ENCODE measurements around the gene BMP8B. TPM values are rescaled to one million over a fixed set of nuclear protein-coding genes. Genes with fewer than 3 reads are reported as not detected.
A peak's percentile ranks its signal among the peaks of the same experiment; 100 is the strongest.
"Not testable (repeated sequence)": the region's sequence is repeated elsewhere in the genome, so short reads cannot be mapped to it uniquely, and the experiment has no call there.

Gene BMP8B
- total RNA-seq, 3 donors from 2014 or later (not counting 1 experiment from before 2014, with no cell fraction given): 2.8 to 4.3 (median 3.6) TPM

DNA sequence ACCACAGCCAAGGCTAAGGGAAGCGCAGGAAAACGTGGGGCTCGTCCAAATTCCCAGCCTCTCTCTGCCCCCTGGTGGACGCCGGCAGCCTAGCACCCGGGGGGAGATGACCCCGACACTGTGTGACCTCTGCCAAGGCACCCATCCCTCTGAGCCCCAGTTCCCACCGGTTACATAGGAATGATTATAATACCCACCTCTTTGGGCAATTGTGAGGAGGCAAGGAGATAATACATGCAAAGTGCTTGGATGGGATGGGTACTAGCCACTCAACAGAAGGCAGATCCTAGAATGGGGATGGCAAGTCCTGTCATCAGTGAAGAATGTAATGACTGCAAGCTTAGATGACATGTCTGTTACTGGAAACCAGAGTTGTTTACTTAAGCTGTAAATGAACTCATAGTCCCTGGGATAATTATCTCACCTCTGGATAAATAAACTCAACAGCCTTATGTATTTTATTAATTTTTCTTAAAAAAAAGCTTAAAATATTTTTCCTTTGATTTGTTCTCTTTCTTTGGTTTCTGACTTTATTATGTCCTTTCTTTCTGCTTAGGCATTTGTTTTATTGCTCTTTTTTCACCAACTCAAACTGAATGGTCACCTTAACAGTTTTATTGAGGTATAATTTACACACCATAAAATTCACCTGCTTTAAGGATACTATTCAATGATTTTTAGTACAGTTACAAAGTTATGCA, 11.3 kb upstream of the BMP8B start:
- H3K27me3 ChIP-seq (ENCODE audit: control insufficient read depth, insufficient read depth, low read length): no peaks in the 10 kb centered on the region
- peaks cover 10% of the 10 kb centered on the region for H3K4me1 ChIP-seq (ENCODE audit: control insufficient read depth, insufficient read depth, low read length)
- Mint-ChIP-seq H3K4me1 (peaks cover 9 to 10% of the 10 kb centered on the region in 2 donors), H3K27me3 (ENCODE audit: low read depth in 2 of 2) (no peaks in the 10 kb centered on the region), H3K4me3 (peak overlapping the region; percentile 83), H3K27ac (peak overlapping the region; percentile 89 to 93), H3K36me3 (no peaks in the 10 kb centered on the region), H3K9me3 (no peaks in the 10 kb centered on the region)
- DNase-seq (peak; percentile 75 to 77), ATAC-seq (peak; percentile 73 to 87 (median 74))
- TF ChIP-seq, protein P1, sequence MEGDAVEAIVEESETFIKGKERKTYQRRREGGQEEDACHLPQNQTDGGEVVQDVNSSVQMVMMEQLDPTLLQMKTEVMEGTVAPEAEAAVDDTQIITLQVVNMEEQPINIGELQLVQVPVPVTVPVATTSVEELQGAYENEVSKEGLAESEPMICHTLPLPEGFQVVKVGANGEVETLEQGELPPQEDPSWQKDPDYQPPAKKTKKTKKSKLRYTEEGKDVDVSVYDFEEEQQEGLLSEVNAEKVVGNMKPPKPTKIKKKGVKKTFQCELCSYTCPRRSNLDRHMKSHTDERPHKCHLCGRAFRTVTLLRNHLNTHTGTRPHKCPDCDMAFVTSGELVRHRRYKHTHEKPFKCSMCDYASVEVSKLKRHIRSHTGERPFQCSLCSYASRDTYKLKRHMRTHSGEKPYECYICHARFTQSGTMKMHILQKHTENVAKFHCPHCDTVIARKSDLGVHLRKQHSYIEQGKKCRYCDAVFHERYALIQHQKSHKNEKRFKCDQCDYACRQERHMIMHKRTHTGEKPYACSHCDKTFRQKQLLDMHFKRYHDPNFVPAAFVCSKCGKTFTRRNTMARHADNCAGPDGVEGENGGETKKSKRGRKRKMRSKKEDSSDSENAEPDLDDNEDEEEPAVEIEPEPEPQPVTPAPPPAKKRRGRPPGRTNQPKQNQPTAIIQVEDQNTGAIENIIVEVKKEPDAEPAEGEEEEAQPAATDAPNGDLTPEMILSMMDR (IDR thresholded peaks at IDR 0.05): peak; percentile 94
- intact Hi-C loops (cut with micrococcal nuclease): loop anchor here (1.0 kb wide), 2 partner anchors 98 to 194 kb away; no protein-coding TSS in a partner anchor
- no peaks in the 10 kb centered on the region for H3K9me3 ChIP-seq (ENCODE audit: control insufficient read depth, insufficient read depth, low read length)
- H3K27ac ChIP-seq (ENCODE audit: low read length): peak overlapping the region; percentile 81
- 2% methylated on average over 7 of the region's 8 CpGs for WGBS (ENCODE audit: insufficient coverage)
- H3K4me3 ChIP-seq (ENCODE audit: low read length): peak overlapping the region; percentile 24
- no peaks in the 10 kb centered on the region for H3K36me3 ChIP-seq (ENCODE audit: control insufficient read depth, insufficient read depth, low read length)

DNA sequence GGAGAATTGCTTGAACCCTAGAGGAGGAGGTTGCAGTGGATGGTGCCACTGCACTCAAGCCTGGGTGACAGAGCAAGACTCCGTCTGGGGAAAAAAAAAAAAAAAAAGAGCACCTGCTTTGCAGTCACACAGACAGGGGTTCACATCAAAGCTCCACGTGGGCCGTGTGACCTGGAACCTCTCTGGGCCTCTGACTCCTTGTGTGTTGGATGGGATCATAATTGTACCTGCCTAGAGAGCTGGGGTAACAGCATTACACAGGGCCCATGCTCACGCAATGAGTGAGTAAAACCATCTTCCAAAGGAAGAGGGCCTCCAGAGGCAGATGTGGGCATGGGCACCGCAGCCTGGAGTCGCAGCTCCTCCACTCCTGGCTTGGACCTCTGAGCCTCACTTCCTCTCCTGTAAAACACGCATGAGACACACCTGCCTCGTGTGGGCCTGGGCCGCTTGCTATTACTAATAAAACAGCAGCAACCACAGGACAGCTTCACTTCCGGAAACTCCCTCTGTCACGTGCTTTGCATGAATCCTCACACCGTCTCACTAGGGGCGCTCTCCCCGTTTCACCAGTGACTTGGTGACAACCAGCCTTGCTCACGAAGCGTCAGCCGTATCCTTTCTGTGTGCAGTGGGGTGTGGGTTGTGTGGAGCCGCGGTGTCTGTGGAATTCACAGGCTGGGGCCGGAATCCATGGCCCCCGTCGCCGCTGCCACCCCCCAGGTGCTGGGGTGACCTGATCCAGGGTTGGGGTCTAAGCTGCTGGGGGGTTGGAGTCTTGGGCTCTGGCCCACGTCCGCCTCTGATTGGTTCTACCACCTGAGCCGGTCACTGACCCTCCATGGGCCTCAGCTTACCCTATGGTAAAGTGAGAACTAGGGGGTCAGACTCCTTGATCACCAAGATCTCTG, 10.4 kb upstream of the BMP8B start:
- 35% methylated on average over 17 of the region's 26 CpGs for WGBS (ENCODE audit: insufficient coverage)
- intact Hi-C loops (cut with micrococcal nuclease): loop anchor here (1.0 kb wide), 2 partner anchors 97 to 193 kb away; no protein-coding TSS in a partner anchor
- Histone ChIP-seq H3K4me3 (ENCODE audit: low read length) (peak overlapping the region; percentile 24), H3K4me1 (ENCODE audit: control insufficient read depth, insufficient read depth, low read length) (peaks cover 10% of the 10 kb centered on the region), H3K27ac (ENCODE audit: low read length) (peak overlapping the region; percentile 81)
- H3K9me3 Mint-ChIP-seq; H3K36me3 ChIP-seq (ENCODE audit: control insufficient read depth, insufficient read depth, low read length); H3K9me3 ChIP-seq (ENCODE audit: control insufficient read depth, insufficient read depth, low read length); H3K36me3 Mint-ChIP-seq; H3K27me3 ChIP-seq (ENCODE audit: control insufficient read depth, insufficient read depth, low read length); H3K27me3 Mint-ChIP-seq (ENCODE audit: low read depth in 2 of 2): not testable (repeated sequence)
- peak; percentile 94 to 98 (median 97) for ATAC-seq
- Mint-ChIP-seq H3K27ac (peak overlapping the region; percentile 89 to 93), H3K4me1 (peaks cover 9 to 10% of the 10 kb centered on the region in 2 donors), H3K4me3 (peak overlapping the region; percentile 83)
- peak; percentile 82 to 95 for DNase-seq

DNA sequence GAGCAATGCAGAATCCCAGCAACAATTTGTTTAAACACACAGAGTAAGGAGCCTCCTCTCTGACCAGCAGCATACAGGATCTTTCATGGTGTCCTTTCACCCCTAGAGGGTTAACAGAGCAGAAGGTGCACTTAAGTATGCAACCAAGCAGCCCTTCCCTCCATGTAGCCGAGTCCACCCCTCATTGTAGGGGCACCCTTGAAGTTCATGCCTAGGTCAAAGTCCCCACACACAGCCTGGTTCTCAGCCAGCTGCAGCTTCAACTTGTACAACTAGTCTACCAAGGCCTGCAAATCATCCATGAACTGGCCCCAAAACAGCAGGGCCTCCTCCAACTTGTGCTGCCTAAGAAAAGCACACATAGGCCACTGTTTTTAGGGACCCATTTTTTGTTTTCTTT, 7.0 kb upstream of the BMP8B start:
- Histone ChIP-seq H3K4me3 (ENCODE audit: low read length) (no peak overlapping the region), H3K27ac (ENCODE audit: low read length) (no peak overlapping the region), H3K36me3 (ENCODE audit: control insufficient read depth, insufficient read depth, low read length) (no peaks in the 10 kb centered on the region), H3K9me3 (ENCODE audit: control insufficient read depth, insufficient read depth, low read length) (no peaks in the 10 kb centered on the region), H3K4me1 (ENCODE audit: control insufficient read depth, insufficient read depth, low read length) (peaks cover 10% of the 10 kb centered on the region), H3K27me3 (ENCODE audit: control insufficient read depth, insufficient read depth, low read length) (no peaks in the 10 kb centered on the region)
- no peak overlapping the region for H3K4me3 Mint-ChIP-seq
- no peaks in the 10 kb centered on the region for H3K27me3 Mint-ChIP-seq (ENCODE audit: low read depth in 2 of 2)
- WGBS (ENCODE audit: insufficient coverage): 65% methylated on average over 1 of the region's 1 CpG
- DNase-seq (no peak), ATAC-seq (no peak)
- no peaks in the 10 kb centered on the region for H3K36me3 Mint-ChIP-seq
- TF ChIP-seq, protein P1 (IDR thresholded peaks at IDR 0.05): no peak
- H3K4me1 Mint-ChIP-seq: peaks cover 9 to 10% of the 10 kb centered on the region in 2 donors
- intact Hi-C loops (cut with micrococcal nuclease): no loop called here
- no peak overlapping the region for H3K27ac Mint-ChIP-seq
- no peaks in the 10 kb centered on the region for H3K9me3 Mint-ChIP-seq

DNA sequence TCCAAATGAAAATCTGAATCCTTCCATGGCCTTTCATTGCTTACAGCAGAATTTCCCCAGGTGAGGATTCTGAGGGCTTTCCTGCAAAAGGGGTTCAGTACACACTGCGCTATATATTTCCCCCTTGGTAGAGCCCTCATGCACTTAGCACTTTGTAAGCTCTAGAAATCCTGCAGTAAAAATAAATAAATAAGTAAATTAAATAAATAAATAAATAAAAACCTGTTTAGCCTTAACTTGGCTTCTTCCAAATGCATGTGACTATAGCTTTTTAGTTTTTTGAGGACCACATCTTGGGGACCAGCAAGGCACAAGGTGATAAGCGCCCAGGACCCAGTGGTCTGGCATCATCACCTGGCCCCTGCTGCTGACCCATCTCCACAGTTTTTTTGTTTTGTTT, 3.2 kb upstream of the BMP8B start:
- 69% methylated on average over 2 of the region's 2 CpGs for WGBS (ENCODE audit: insufficient coverage)
- Mint-ChIP-seq H3K27me3 (ENCODE audit: low read depth in 2 of 2) (no peaks in the 10 kb centered on the region), H3K4me3 (peak overlapping the region; percentile 28), H3K9me3 (no peaks in the 10 kb centered on the region), H3K4me1 (peaks cover 5 to 13% of the 10 kb centered on the region in 2 donors), H3K27ac (no peak overlapping the region), H3K36me3 (no peaks in the 10 kb centered on the region)
- H3K4me3 ChIP-seq (ENCODE audit: low read length): no peak overlapping the region
- H3K4me1 ChIP-seq (ENCODE audit: control insufficient read depth, insufficient read depth, low read length): peaks cover 14% of the 10 kb centered on the region
- H3K27me3 ChIP-seq (ENCODE audit: control insufficient read depth, insufficient read depth, low read length): no peaks in the 10 kb centered on the region
- no peaks in the 10 kb centered on the region for H3K36me3 ChIP-seq (ENCODE audit: control insufficient read depth, insufficient read depth, low read length)
- ATAC-seq: no peak
- TF ChIP-seq, protein P1 (IDR thresholded peaks at IDR 0.05): no peak
- no peak for DNase-seq
- H3K9me3 ChIP-seq (ENCODE audit: control insufficient read depth, insufficient read depth, low read length): no peaks in the 10 kb centered on the region
- intact Hi-C loops (cut with micrococcal nuclease): no loop called here
- no peak overlapping the region for H3K27ac ChIP-seq (ENCODE audit: low read length)

All from natural killer cell (primary cell).